Articular chondrocyte of knee joint (primary cell): ENCODE measurements around the gene FSD2. TPM values are rescaled to one million over a fixed set of nuclear protein-coding genes. Genes with fewer than 3 reads are reported as not detected.

Experiments
- total RNA-seq: library from RNA; depleted of rRNA; stranded (reverse); fragments of >200 nt; gene quantifications from 2 replicates; pipeline ENCODE4 v1.2.3, GENCODE V29; 2012

FSD2 gene, protein sequence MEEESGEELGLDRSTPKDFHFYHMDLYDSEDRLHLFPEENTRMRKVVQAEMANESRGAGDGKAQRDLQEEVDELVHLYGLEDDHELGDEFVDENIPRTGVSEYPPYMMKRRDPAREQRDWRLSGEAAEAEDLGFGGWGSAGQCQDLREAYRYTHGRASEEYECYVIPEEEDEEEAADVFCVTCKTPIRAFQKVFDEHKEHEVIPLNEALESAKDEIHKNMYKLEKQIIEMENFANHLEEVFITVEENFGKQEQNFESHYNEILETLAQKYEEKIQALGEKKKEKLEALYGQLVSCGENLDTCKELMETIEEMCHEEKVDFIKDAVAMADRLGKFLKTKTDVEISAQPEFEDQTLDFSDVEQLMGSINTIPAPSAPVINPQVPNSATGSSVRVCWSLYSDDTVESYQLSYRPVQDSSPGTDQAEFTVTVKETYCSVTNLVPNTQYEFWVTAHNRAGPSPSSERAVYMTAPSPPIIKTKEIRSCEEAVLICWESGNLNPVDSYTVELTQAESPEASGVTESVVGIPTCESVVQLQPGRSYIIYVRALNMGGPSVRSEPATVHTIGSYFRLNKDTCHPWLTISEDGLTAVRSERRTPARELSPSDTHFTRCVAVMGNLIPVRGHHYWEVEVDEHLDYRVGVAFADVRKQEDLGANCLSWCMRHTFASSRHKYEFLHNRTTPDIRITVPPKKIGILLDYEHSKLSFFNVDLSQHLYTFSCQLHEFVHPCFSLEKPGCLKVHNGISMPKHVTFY
- under 0.01 TPM in 1 of 2 replicates, not detected in the other for total RNA-seq

DNA sequence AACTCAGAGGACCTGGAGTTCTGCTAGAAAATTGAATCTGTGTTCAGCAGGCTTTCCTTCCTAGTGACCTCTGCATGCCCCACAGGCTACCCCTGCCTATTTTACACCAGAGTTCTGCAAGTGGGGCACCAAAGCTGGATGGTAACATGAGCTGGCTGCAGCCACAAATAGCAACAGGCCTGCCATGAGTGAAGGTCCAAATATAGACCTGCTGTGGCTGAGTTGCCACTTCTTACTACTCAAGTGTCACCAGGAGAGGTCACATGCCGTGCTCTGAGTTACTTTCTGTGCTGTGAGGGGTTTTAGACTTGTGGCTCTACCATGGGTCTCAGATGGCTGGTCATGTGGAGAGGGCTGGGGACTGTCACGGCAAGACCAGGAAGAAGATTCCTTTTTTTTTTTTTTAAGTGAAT lies at the start of gene FSD2:
FSD2 (minus strand) TSS at position 76 of the 413 bp plus-strand sequence. CDS start 18,679 bp downstream, outside the sequence.

DNA sequence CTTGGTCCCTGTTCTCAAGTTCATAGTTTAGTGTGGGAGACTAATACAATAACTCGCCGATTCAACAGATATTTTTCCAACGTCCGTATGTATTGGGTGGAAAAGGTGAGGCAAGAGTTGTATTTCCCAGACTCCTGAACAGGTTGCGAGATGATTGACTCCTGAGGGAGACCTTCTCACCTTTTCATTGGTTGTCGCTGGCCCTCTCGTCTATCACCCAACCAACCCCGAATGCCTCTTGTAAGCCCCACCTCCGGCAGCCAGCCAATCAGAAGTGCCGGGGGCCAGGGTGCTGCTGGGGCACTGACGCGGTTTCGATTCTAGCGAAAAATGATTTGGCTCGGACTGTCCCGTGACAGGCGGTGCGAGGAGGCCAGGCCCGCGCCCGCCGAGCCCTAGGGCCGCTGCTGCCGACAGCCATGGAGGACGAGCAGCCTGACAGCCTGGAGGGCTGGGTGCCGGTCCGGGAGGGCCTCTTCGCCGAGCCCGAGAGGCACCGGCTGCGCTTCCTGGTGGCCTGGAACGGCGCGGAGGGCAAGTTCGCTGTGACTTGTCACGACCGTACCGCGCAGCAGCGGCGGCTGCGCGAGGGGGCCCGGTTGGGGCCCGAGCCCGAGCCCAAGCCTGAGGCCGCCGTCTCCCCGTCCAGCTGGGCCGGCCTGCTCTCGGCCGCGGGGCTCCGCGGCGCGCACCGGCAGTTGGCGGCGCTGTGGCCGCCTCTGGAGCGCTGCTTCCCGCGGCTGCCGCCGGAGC lies 3.6 kb upstream of the FSD2 start, which contains the start of gene WHAMM:
WHAMM (plus strand) TSS at position 321 of the 753 bp plus-strand sequence; CDS start at position 420, 99 bp downstream.

DNA sequence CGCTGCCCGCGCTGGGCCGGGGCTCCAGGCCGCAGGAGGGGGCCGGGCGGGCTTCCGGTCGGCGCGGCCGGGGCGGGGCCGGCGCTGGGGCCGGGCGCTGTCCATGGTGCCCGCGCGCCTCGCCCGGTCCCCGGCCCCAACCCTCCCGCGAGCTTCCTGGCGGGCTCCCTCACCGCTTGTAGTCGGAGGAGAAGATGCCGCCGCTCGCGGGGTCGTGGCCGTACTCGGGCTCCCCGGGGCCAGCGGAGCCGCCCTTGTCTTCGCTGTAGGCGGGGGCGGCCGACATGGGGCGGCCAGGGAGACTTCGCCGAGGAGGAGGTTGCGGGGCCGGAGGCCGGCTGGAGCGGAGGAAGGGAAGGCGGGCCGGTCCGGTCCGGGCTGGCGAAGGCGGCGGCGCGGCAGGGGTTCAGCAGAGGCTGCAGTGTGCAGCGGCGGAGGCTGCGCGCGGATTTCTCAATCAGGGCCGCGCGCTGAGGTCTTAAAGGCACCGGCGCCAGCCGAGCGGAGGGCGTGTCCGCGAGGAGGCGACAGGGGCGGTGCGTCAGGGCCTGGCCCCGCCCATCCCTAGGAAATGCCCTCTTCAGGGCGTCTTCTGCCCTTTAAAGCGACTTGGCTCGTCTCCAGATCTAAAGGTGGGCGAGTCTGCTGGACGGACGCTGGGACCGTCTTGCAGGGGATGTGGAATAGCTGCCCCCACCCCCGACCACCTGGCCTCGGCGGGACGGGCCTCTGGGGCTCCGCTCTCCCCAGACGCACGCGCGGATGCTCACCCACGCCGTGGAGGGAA lies 96.3 kb downstream of the FSD2 start, which contains the start of gene AP3B2:
AP3B2 (minus strand) TSS at position 455 of the 787 bp plus-strand sequence; CDS start at position 286, 169 bp downstream.

Other genes with a start within 250 kb of the FSD2 start
- gene CPEB1, start 158.7 kb downstream of the FSD2 start, total RNA-seq, result 30.2 and 36.4 TPM in 2 replicates
- gene AP3B2, start 96.2 kb downstream of the FSD2 start, total RNA-seq, result 1.0 and 1.4 TPM in 2 replicates
- 7.4 and 7.6 TPM in 2 replicates for gene WHAMM, start 3.6 kb upstream of the FSD2 start, total RNA-seq
- gene HOMER2, start 146.7 kb upstream of the FSD2 start, total RNA-seq, result 6.8 and 10.7 TPM in 2 replicates
- 26.3 and 32.1 TPM in 2 replicates for gene RAMAC, start 180.1 kb upstream of the FSD2 start, total RNA-seq
- 8.2 and 9.4 TPM in 2 replicates for gene C15orf40, start 205.6 kb upstream of the FSD2 start, total RNA-seq